BLaER1 treated with 17β-estradiol and CSF1 and Interleukin-3, amounts not matched to agents 10 nM and 100 nM (cell line): ENCODE data around the gene KIFBP.
"Not testable (repeated sequence)": the region's sequence is repeated elsewhere in the genome, so short reads cannot be mapped to it uniquely, and the experiment has no call there.

Experiments used
- H3K27ac ChIP-seq, 11 experiments: shearing (Covaris generic); formaldehyde crosslinking; 2 replicates each; pipeline ENCODE4 v1.8.1; 2022
- H3K27me3 ChIP-seq, 11 experiments: shearing (Covaris generic); formaldehyde crosslinking; 2 replicates each; pipeline ENCODE4 v1.8.1; 2022
- H3K36me3 ChIP-seq, 11 experiments: shearing (Covaris generic); formaldehyde crosslinking; 2 replicates each; pipeline ENCODE4 v1.8.1; 2022
- H3K4me1 ChIP-seq, 10 experiments: shearing (Covaris generic); formaldehyde crosslinking; 2 replicates each; pipeline ENCODE4 v1.8.1; 2022
- H3K4me2 ChIP-seq, 11 experiments: shearing (Covaris generic); formaldehyde crosslinking; 2 replicates each; pipeline ENCODE4 v1.8.1; 2022
- H3K4me3 ChIP-seq, 10 experiments: shearing (Covaris generic); formaldehyde crosslinking; 2 replicates each; pipeline ENCODE4 v1.8.1; 2022
- H3K9ac ChIP-seq, 11 experiments: shearing (Covaris generic); formaldehyde crosslinking; 2 replicates each; pipeline ENCODE4 v1.8.1; 2022
- H3K9me3 ChIP-seq, 11 experiments: shearing (Covaris generic); formaldehyde crosslinking; replicated peaks in 1 of 11; 2 replicates each; pipeline ENCODE4 v1.8.1; 2022
- H4K20me1 ChIP-seq, 11 experiments: shearing (Covaris generic); formaldehyde crosslinking; 2 replicates each; pipeline ENCODE4 v1.8.1; 2022
- Cebpa-rat ChIP-seq, 11 experiments: shearing (Covaris generic); IDR thresholded peaks; 2 replicates each; pipeline ENCODE4 v1.8.1; 2022

KIFBP gene

GRCh38 chr10:68957654-68958053, 30.9 kb upstream of the KIFBP start:
- peaks cover 28 to 67% (median 56%) of the 10 kb centered on the region in 11 experiments for H3K36me3 ChIP-seq
- peaks cover 0 to 4% (median 0%) of the 10 kb centered on the region in 11 experiments; a peak in 1 of 22 replicates for H3K9me3 ChIP-seq
- TF ChIP-seq Cebpa-rat (IDR thresholded peaks at IDR 0.05): no peak
- H3K4me1 ChIP-seq: peaks cover 29 to 50% (median 43%) of the 10 kb centered on the region in 10 experiments
- H3K27me3 ChIP-seq: no peaks in the 10 kb centered on the region
- H4K20me1 ChIP-seq: peaks cover 47 to 59% (median 57%) of the 10 kb centered on the region in 11 experiments; a peak in 21 of 22 replicates
- H3K4me2 ChIP-seq: peak overlapping the region; percentile 73 to 99 (median 89)
- peak overlapping the region; percentile 90 to 99 (median 97) for H3K27ac ChIP-seq
- H3K9ac ChIP-seq: peak overlapping the region; percentile 89 to 100 (median 97)
- peak overlapping the region; percentile 81 to 100 (median 96) for H3K4me3 ChIP-seq

GRCh38 chr10:68959695-68960527, 28.7 kb upstream of the KIFBP start:
- H3K4me3 ChIP-seq: peak overlapping the region in 1 of 10 experiments; percentile 13; a peak in 1 of 20 replicates
- peak overlapping the region in 10 of 11 experiments; percentile 73 to 99 (median 90); a peak in 12 of 22 replicates for H3K4me2 ChIP-seq
- H3K27me3 ChIP-seq: no peaks in the 10 kb centered on the region
- peaks cover 51 to 79% (median 76%) of the 10 kb centered on the region in 11 experiments for H3K36me3 ChIP-seq
- H3K9ac ChIP-seq: peak overlapping the region in 5 of 11 experiments; percentile 17 to 44 (median 36); a peak in 6 of 22 replicates
- peak overlapping the region in 3 of 11 experiments; percentile 17 to 23 (median 21); a peak in 4 of 22 replicates for H3K27ac ChIP-seq
- H3K4me1 ChIP-seq: peaks cover 26 to 43% (median 38%) of the 10 kb centered on the region in 10 experiments
- H3K9me3 ChIP-seq: peaks cover 0 to 4% (median 0%) of the 10 kb centered on the region in 11 experiments; a peak in 1 of 22 replicates
- peaks cover 47 to 81% (median 79%) of the 10 kb centered on the region in 11 experiments; a peak in 21 of 22 replicates for H4K20me1 ChIP-seq
- TF ChIP-seq Cebpa-rat (IDR thresholded peaks at IDR 0.05): no peak

GRCh38 chr10:68963151-68963550, 25.5 kb upstream of the KIFBP start:
- Histone ChIP-seq H3K4me3 (no peak overlapping the region), H3K9me3 (no peaks in the 10 kb centered on the region), H3K9ac (no peak overlapping the region), H3K4me1 (peaks cover 14 to 31% (median 26%) of the 10 kb centered on the region in 10 experiments), H4K20me1 (peaks cover 38 to 100% (median 100%) of the 10 kb centered on the region in 11 experiments; a peak in 21 of 22 replicates), H3K27ac (no peak overlapping the region), H3K4me2 (no peak overlapping the region), H3K27me3 (no peaks in the 10 kb centered on the region), H3K36me3 (peaks cover 83 to 100% (median 99%) of the 10 kb centered on the region in 11 experiments)
- TF ChIP-seq Cebpa-rat (IDR thresholded peaks at IDR 0.05): no peak

DNA sequence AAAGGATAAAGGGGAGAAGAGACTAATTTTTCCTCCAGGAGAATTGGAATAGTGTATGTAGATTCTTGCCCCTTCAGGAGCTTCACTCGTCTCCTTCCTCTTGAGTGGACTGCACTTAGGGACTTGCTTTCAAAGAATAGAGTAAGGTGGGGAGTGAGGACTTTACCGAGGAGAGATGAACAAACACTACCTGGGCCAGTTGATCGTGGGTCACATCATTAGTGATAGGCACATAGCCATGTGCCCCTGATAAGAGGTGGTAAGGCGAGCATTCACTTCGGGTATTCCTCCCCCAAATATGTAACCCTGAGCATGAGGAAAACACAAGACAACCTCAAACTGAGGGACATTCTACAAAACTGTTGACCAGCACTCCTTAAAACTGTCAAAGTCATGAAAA, 14.6 kb upstream of the KIFBP start:
- H3K9ac ChIP-seq: no peak overlapping the region
- no peak overlapping the region for H3K27ac ChIP-seq
- H3K4me3 ChIP-seq: no peak overlapping the region
- H3K4me1 ChIP-seq: peaks cover 0 to 7% (median 0%) of the 10 kb centered on the region in 10 experiments; a peak in 1 of 20 replicates
- peaks cover 100% of the 10 kb centered on the region in 11 experiments for H3K36me3 ChIP-seq
- peaks cover 0 to 100% (median 98%) of the 10 kb centered on the region in 11 experiments; a peak in 21 of 22 replicates for H4K20me1 ChIP-seq
- H3K4me2 ChIP-seq: no peak overlapping the region
- H3K27me3 ChIP-seq: no peaks in the 10 kb centered on the region
- no peaks in the 10 kb centered on the region for H3K9me3 ChIP-seq
- TF ChIP-seq Cebpa-rat (IDR thresholded peaks at IDR 0.05): no peak

GRCh38 chr10:68975936-68976473, 12.6 kb upstream of the KIFBP start:
- not testable (repeated sequence) for H3K4me3 ChIP-seq, H3K9ac ChIP-seq, H3K4me2 ChIP-seq, H3K27ac ChIP-seq, H3K4me1 ChIP-seq, H3K27me3 ChIP-seq, H3K9me3 ChIP-seq
- H4K20me1 ChIP-seq: peaks cover 0 to 100% (median 98%) of the 10 kb centered on the region in 11 experiments; a peak in 21 of 22 replicates
- H3K36me3 ChIP-seq: peaks cover 100% of the 10 kb centered on the region in 11 experiments

DNA sequence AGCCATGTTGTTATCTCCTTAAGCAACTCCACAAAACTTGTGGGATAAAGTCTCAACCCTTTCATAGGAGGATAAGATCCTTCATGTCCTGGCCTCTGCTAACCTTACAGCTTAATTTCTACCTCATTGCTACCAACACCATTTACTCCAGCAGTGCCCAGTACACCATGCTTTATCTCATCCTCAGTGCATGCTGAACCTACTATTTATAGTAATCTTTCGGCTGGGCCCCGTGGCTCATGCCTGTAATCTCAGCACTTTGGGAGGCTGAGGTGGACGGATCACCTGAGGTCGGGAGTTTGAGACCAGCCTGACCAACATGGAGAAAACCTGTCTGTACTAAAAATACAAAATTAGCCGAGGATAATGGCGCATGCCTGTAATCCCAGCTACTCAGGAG, 8.9 kb upstream of the KIFBP start:
- not testable (repeated sequence) for H3K27ac ChIP-seq, H3K4me3 ChIP-seq, H3K27me3 ChIP-seq, H3K9ac ChIP-seq, H3K9me3 ChIP-seq, H3K4me2 ChIP-seq, H3K4me1 ChIP-seq
- Histone ChIP-seq H3K36me3 (peaks cover 99 to 100% (median 100%) of the 10 kb centered on the region in 11 experiments), H4K20me1 (peaks cover 0 to 100% (median 97%) of the 10 kb centered on the region in 11 experiments; a peak in 20 of 22 replicates)

DNA sequence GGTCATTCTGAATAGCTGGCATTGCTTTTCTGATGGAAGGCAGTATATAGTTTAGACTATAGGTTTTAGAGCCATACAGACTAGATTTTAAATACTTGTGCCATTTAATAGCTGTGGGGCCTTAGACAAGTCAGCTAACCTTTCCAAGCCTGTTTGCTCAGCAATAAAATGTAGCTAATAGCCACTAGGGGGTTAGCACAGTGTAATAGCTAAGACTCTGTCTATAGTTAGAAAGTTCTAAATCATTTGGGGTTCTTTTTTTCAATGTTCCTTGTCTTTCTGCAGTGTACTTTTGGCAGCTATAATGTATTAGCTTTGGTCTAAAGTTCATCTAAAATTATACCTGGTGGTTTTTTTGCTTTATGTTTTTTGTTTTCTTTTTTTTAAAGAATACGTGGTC, 7.5 kb upstream of the KIFBP start:
- Histone ChIP-seq H3K4me1 (no peaks in the 10 kb centered on the region), H4K20me1 (peaks cover 0 to 100% (median 94%) of the 10 kb centered on the region in 11 experiments; a peak in 20 of 22 replicates), H3K4me3 (no peak overlapping the region), H3K9ac (no peak overlapping the region), H3K36me3 (peaks cover 97 to 100% (median 100%) of the 10 kb centered on the region in 11 experiments), H3K4me2 (no peak overlapping the region), H3K27ac (no peak overlapping the region), H3K9me3 (no peaks in the 10 kb centered on the region), H3K27me3 (no peaks in the 10 kb centered on the region)
- no peak for TF ChIP-seq Cebpa-rat (IDR thresholded peaks at IDR 0.05)

- H3K27me3 ChIP-seq: no peaks in the 10 kb centered on the region
- no peaks in the 10 kb centered on the region for H3K9me3 ChIP-seq
- H3K4me2 ChIP-seq: no peak overlapping the region
- H4K20me1 ChIP-seq: peaks cover 0 to 100% (median 93%) of the 10 kb centered on the region in 11 experiments; a peak in 20 of 22 replicates
- no peak overlapping the region for H3K27ac ChIP-seq
- H3K9ac ChIP-seq: no peak overlapping the region
- no peak for TF ChIP-seq Cebpa-rat (IDR thresholded peaks at IDR 0.05)
- H3K4me3 ChIP-seq: no peak overlapping the region
- peaks cover 85 to 100% (median 94%) of the 10 kb centered on the region in 11 experiments for H3K36me3 ChIP-seq
- H3K4me1 ChIP-seq: peaks cover 0 to 5% (median 0%) of the 10 kb centered on the region in 10 experiments; a peak in 1 of 20 replicates
These were observed 6.2 kb upstream of the KIFBP start for GRCh38 chr10:68982389-68982788.

GRCh38 chr10:68987611-68988010, 992 bp upstream of the KIFBP start:
- Histone ChIP-seq H3K27ac (no peak overlapping the region; a peak in 1 of 22 replicates), H3K9me3 (no peaks in the 10 kb centered on the region), H3K36me3 (peaks cover 33 to 49% (median 42%) of the 10 kb centered on the region in 11 experiments), H4K20me1 (peaks cover under 1 to 68% (median 51%) of the 10 kb centered on the region in 11 experiments; a peak in 21 of 22 replicates), H3K4me1 (peaks cover 19 to 44% (median 24%) of the 10 kb centered on the region in 10 experiments), H3K27me3 (no peaks in the 10 kb centered on the region), H3K4me3 (peak overlapping the region in 4 of 10 experiments; percentile 75 to 93 (median 80); a peak in 5 of 20 replicates), H3K9ac (peak overlapping the region in 2 of 11 experiments; percentile 86 to 88; a peak in 1 of 22 replicates), H3K4me2 (peak overlapping the region; percentile 69 to 96 (median 88); a peak in 19 of 22 replicates)
- no peak for TF ChIP-seq Cebpa-rat (IDR thresholded peaks at IDR 0.05)
